ENCODE results near the gene AIPL1. TPM values are rescaled to one million over a fixed set of nuclear protein-coding genes. Genes with fewer than 3 reads are reported as not detected.

The AIPL1 gene
- total and polyA plus RNA-seq, 4 donors = not detected

- ATAC-seq (ENCODE audit: insufficient read depth, low FRiP score) = no peak
- TF ChIP-seq CTCF (IDR thresholded peaks at IDR 0.05; ENCODE audit: control extremely low read depth, extremely low read depth) = no peak
- peaks cover 0 to 2% (median 0%) of the 10 kb centered on the region in 3 donors for H3K27me3 ChIP-seq (ENCODE audit: control insufficient read depth in 3 of 3, insufficient read depth in 3 of 3, low read length in 2 of 3)
- no peak overlapping the region for H3K4me3 ChIP-seq
- peaks cover 0 to 2% (median 0%) of the 10 kb centered on the region in 5 donors for H3K4me1 ChIP-seq (ENCODE audit: control insufficient read depth in 5 of 5, insufficient read depth in 5 of 5, low read length in 5 of 5)
- no peaks in the 10 kb centered on the region for H3K36me3 ChIP-seq (ENCODE audit: control insufficient read depth in 4 of 4, insufficient read depth in 4 of 4, low read length in 4 of 4)
- no peaks in the 10 kb centered on the region for H3K9me3 ChIP-seq (ENCODE audit: control insufficient read depth in 4 of 4, insufficient read depth in 3 of 4, low read length in 3 of 4)
- DNase-seq = no peak
- H3K27ac ChIP-seq (ENCODE audit: low read depth in 1 of 2, low read length in 1 of 2) = no peak overlapping the region
- 92 to 97% methylated on average over 17 to 18 of the region's 18 CpGs for WGBS, 2 donors
- no peak overlapping the region for H3K9ac ChIP-seq (ENCODE audit: insufficient read depth in 1 of 2, low read length in 2 of 2)
Observed at GRCh38 chr17:6425407-6425806, 9.5 kb downstream of the AIPL1 start.

GRCh38 chr17:6423931-6424330 lies 11.0 kb downstream of the AIPL1 start:
- no peak overlapping the region for H3K9ac ChIP-seq (ENCODE audit: insufficient read depth in 1 of 2, low read length in 2 of 2)
- no peak for TF ChIP-seq CTCF (IDR thresholded peaks at IDR 0.05; ENCODE audit: control extremely low read depth, extremely low read depth)
- no peak overlapping the region for H3K4me3 ChIP-seq
- ATAC-seq (ENCODE audit: insufficient read depth, low FRiP score) (no peak), DNase-seq (no peak)
- H3K36me3 ChIP-seq (ENCODE audit: control insufficient read depth in 4 of 4, insufficient read depth in 4 of 4, low read length in 4 of 4) = no peaks in the 10 kb centered on the region
- H3K27ac ChIP-seq (ENCODE audit: low read depth in 1 of 2, low read length in 1 of 2) = no peak overlapping the region
- H3K4me1 ChIP-seq (ENCODE audit: control insufficient read depth in 5 of 5, insufficient read depth in 5 of 5, low read length in 5 of 5) = peaks cover 0 to 2% (median 0%) of the 10 kb centered on the region in 5 donors
- H3K9me3 ChIP-seq (ENCODE audit: control insufficient read depth in 4 of 4, insufficient read depth in 3 of 4, low read length in 3 of 4) = no peaks in the 10 kb centered on the region
- 77 to 87% methylated on average over 14 of the region's 14 CpGs for WGBS, 2 donors
- peaks cover 0 to 3% (median 2%) of the 10 kb centered on the region in 3 donors for H3K27me3 ChIP-seq (ENCODE audit: control insufficient read depth in 3 of 3, insufficient read depth in 3 of 3, low read length in 2 of 3)

- Histone ChIP-seq H3K27me3 (ENCODE audit: control insufficient read depth in 3 of 3, insufficient read depth in 3 of 3, low read length in 2 of 3) (peaks cover 0 to 3% (median 0%) of the 10 kb centered on the region in 3 donors), H3K9me3 (ENCODE audit: control insufficient read depth in 4 of 4, insufficient read depth in 3 of 4, low read length in 3 of 4) (no peaks in the 10 kb centered on the region), H3K4me1 (ENCODE audit: control insufficient read depth in 5 of 5, insufficient read depth in 5 of 5, low read length in 5 of 5) (peaks cover 0 to 2% (median 0%) of the 10 kb centered on the region in 5 donors), H3K9ac (ENCODE audit: insufficient read depth in 1 of 2, low read length in 2 of 2) (no peak overlapping the region), H3K27ac (ENCODE audit: low read depth in 1 of 2, low read length in 1 of 2) (no peak overlapping the region), H3K4me3 (no peak overlapping the region), H3K36me3 (ENCODE audit: control insufficient read depth in 4 of 4, insufficient read depth in 4 of 4, low read length in 4 of 4) (no peaks in the 10 kb centered on the region)
- WGBS, 2 donors = 66 to 72% methylated on average over 12 to 13 of the region's 13 CpGs
- TF ChIP-seq CTCF (IDR thresholded peaks at IDR 0.05; ENCODE audit: control extremely low read depth, extremely low read depth) = no peak
- no peak for ATAC-seq (ENCODE audit: insufficient read depth, low FRiP score)
- no peak for DNase-seq
Observed at GRCh38 chr17:6422654-6423241, 12.2 kb downstream of the AIPL1 start.

All from lung (tissue), 12 donors.